Measurements from ENCODE around the gene CYP3A7.
"Not testable (repeated sequence)": the region's sequence is repeated elsewhere in the genome, so short reads cannot be mapped to it uniquely, and the experiment has no call there.

CYP3A7 gene

DNA sequence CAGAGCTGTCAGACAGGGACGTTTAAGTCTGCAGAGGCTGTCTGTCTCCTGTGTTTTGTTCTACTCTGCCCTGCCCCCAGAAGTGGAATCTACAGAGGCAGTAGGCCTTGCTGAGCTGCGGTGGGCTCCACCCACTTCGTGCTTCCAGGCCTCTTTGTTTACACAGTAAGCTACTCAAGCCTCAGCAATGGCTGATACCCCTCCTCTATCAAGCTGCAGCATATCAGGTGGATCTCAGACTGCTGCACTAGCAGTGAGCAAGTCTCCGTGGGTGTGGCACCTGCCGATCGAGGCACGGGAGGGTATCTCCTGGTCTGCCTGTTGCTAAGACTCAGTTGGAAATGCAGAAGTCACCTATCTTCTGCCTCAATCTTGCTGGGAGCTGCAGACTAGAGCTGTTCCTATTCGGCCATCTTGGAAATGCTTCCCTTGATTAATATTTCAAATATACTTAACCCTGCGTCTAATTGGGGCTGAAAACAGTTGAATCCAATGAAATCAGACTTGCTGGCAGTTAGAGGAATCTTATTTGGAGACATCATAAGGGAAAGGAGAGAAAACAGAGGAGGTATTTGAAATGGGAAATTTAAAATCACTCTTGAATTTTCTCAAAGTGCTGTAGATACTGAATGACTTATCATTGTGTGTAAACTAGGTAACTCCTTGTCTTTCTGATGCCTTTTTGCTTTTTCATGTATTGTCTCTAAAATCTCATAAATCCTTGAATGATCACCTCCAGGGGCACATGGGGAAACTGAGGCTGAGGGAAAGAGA, 41.4 kb downstream of the CYP3A7 start:
- H3K9ac ChIP-seq (ENCODE audit: low read length) = no peak overlapping the region
- H3K4me1 ChIP-seq (ENCODE audit: control insufficient read depth, insufficient read depth, low read length) = no peaks in the 10 kb centered on the region

DNA sequence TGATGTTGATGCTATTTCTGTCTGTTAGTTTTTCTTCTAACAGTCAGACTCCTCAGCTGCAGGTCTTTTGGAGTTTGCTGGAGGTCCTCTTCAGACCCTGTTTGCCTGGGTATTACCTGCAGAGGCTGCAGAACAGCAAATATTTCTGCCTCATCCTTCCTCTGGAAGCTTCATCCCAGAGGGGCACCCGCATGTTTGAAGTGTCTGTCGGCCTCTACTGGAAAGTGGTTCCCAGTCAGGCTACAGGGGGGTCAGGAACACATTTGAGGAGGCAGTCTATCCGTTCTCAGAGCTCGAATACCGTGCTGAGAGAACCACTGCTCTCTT, 41.9 kb downstream of the CYP3A7 start:
- Histone ChIP-seq H3K9ac (ENCODE audit: low read length) (no peak overlapping the region), H3K4me3 (ENCODE audit: low read length) (no peak overlapping the region), H3K4me1 (ENCODE audit: control insufficient read depth, insufficient read depth, low read length) (no peaks in the 10 kb centered on the region), H3K27me3 (ENCODE audit: control insufficient read depth, insufficient read depth, low read length) (no peaks in the 10 kb centered on the region), H3K36me3 (ENCODE audit: control insufficient read depth, insufficient read depth, low read length) (no peaks in the 10 kb centered on the region), H3K27ac (ENCODE audit: low read depth, low read length) (no peak overlapping the region)

More for the DNA sequence above, 41.4 kb downstream of the CYP3A7 start:
- no peak overlapping the region for H3K27ac ChIP-seq (ENCODE audit: low read depth, low read length)
- no peak overlapping the region for H3K4me3 ChIP-seq (ENCODE audit: low read length)
- H3K36me3 ChIP-seq (ENCODE audit: control insufficient read depth, insufficient read depth, low read length) = no peaks in the 10 kb centered on the region
- no peaks in the 10 kb centered on the region for H3K27me3 ChIP-seq (ENCODE audit: control insufficient read depth, insufficient read depth, low read length)

DNA sequence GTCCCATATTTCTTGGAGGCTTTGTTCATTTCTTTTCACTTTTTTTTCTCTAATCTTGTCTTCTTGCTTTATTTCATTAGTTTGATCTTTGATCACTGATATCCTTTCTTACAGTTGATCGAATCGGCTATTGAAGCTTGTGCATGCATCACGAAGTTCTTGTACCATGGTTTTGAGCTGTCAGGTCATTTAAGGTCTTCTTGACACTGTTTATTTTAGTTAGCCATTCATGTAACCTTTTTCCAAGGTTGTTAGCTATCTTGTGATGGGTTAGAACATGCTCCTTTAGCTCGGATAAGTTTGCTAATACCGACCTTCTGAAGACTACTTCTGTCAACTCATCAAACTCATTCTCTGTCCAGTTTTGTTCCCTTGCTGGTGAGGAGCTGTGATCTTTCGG, 42.4 kb downstream of the CYP3A7 start:
- H3K4me3 ChIP-seq (ENCODE audit: low read length); H3K27ac ChIP-seq (ENCODE audit: low read depth, low read length); H3K27me3 ChIP-seq (ENCODE audit: control insufficient read depth, insufficient read depth, low read length); H3K4me1 ChIP-seq (ENCODE audit: control insufficient read depth, insufficient read depth, low read length); H3K9ac ChIP-seq (ENCODE audit: low read length); H3K36me3 ChIP-seq (ENCODE audit: control insufficient read depth, insufficient read depth, low read length): not testable (repeated sequence)

DNA sequence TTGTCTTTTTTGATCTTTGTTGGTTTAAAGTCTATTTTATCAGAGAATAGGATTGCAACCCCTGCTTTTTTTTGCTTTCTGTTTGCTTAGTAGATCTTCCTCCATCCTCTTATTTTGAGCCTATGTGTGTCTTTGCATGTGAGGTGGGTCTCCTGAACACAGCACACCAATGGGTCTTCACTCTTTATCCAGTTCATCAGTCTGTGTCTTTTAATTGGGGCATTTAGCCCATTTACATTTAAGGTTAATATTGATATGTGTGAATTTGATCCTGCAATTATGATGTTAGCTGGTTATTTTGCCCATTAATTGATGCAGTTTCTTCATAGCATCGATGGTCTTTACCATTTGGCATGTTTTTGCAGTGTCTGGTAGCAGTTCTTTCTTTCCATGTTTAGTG, 43.3 kb downstream of the CYP3A7 start:
- not testable (repeated sequence) for H3K27me3 ChIP-seq (ENCODE audit: control insufficient read depth, insufficient read depth, low read length); H3K4me1 ChIP-seq (ENCODE audit: control insufficient read depth, insufficient read depth, low read length); H3K9ac ChIP-seq (ENCODE audit: low read length); H3K27ac ChIP-seq (ENCODE audit: low read depth, low read length); H3K36me3 ChIP-seq (ENCODE audit: control insufficient read depth, insufficient read depth, low read length); H3K4me3 ChIP-seq (ENCODE audit: low read length)

DNA sequence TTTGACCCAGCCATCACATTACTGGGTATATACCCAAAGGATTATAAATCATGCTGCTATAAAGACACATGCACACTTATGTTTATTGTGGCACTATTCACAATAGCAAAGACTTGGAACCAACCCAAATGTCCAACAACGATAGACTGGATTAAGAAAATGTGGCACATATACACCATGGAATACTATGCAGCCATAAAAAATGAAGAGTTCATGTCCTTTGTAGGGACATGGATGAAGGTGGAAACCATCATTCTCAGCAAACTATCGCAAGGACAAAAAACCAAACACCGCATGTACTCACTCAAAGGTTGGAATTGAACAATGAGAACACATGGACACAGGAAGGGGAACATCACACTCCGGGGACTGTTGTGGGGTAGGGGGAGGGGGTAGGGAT, 44.1 kb downstream of the CYP3A7 start:
- H3K4me3 ChIP-seq (ENCODE audit: low read length); H3K36me3 ChIP-seq (ENCODE audit: control insufficient read depth, insufficient read depth, low read length); H3K9ac ChIP-seq (ENCODE audit: low read length); H3K27me3 ChIP-seq (ENCODE audit: control insufficient read depth, insufficient read depth, low read length); H3K27ac ChIP-seq (ENCODE audit: low read depth, low read length); H3K4me1 ChIP-seq (ENCODE audit: control insufficient read depth, insufficient read depth, low read length): not testable (repeated sequence)

DNA sequence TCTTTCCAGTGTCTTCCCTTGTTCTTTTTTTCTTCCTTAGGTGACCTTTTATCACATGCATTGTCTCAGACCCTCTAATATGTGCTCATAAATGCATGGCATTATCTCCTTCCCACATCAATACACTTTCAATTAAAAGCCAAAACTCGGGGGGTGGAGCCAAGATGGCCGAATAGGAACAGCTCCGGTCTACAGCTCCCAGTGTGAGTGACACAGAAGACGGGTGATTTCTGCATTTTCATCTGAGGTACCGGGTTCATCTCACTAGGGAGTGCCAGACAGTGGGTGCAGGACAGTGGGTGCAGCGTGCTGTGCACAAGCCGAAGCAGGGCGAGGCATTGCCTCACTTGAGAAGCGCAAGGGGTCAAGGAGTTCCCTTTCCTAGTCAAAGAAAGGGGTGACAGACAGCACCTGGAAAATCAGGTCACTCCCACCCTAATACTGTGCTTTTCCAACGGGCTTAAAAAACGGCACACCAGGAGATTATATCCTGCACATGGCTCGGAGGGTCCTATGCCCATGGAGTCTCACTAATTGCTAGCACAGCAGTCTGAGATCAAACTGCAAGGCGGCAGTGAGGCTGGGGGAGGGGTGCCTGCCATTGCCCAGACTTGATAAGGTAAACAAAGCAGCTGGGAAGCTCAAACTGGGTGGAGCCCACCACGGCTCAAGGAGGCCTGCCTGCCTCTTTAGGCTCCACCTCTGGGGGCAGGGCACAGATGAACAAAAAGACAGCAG, 49.0 kb downstream of the CYP3A7 start:
- H3K4me1 ChIP-seq (ENCODE audit: control insufficient read depth, insufficient read depth, low read length); H3K27ac ChIP-seq (ENCODE audit: low read depth, low read length); H3K9ac ChIP-seq (ENCODE audit: low read length); H3K4me3 ChIP-seq (ENCODE audit: low read length); H3K27me3 ChIP-seq (ENCODE audit: control insufficient read depth, insufficient read depth, low read length); H3K36me3 ChIP-seq (ENCODE audit: control insufficient read depth, insufficient read depth, low read length): not testable (repeated sequence)

DNA sequence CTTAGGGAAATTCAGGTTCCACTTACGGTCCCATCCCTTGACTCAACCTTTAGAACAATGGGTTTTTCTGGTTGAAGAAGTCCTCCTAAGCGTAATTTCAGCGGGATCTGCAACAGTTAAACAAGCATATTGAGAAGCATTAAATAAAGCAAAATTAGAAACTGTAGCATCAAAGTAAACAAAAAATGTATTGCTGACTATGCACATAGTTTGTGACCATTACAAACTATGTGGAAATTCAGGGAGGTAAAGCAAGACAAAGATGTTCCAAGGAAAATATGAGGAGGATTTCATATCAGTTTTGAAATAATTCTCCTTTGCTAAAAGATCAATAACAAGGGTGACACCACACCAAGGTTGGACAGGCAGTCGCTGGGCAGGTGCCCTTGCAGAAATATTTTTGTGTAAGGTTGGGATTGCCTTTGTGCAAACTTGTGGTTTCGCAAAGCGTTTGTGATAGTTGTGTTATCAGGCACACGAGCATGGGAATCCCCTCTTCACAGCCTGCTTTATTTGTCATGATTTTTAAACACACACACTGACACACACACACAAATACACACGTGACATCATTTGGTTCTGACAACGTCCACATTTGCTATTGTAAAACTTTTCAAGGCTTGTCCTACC, 49.8 kb downstream of the CYP3A7 start:
- Histone ChIP-seq H3K36me3 (ENCODE audit: control insufficient read depth, insufficient read depth, low read length) (no peaks in the 10 kb centered on the region), H3K9ac (ENCODE audit: low read length) (no peak overlapping the region), H3K4me1 (ENCODE audit: control insufficient read depth, insufficient read depth, low read length) (no peaks in the 10 kb centered on the region), H3K4me3 (ENCODE audit: low read length) (no peak overlapping the region), H3K27ac (ENCODE audit: low read depth, low read length) (no peak overlapping the region), H3K27me3 (ENCODE audit: control insufficient read depth, insufficient read depth, low read length) (no peaks in the 10 kb centered on the region)

DNA sequence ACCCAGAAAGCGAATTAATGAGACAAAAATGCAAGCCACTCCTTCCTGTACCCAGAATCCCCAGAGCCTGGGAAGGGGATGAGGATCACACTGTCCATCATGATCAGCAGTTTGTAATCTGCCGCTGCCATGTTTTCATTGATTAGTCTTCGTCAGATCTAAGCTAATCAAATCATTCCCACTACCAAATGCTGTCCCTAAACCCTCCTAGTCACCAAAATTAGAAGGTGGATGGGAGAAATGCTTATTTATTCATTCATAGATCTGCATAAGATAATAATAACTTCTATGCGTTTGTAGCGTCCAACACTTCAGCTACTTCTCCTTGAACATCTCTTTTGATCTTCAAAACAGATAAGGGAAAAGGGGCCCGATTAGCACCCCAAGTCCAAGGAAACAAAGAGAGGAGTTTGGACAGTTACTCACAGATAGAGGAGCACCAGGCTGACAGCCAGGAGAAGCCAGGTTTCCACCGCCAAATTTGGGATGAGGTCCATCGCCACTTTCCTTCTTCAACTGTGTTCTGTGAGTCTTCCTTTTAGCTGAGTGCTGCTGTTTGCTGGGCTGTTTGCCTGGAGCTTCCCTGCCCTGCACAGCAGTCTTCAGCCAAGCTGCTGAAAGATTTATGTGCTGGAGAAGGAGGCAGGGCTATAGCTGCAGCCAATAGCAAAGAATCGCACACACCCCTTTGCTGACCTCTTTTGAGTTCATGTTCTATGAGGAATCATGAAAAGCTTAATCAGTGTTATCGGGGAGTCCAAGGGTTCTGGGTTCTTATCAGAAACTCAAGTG, 55.4 kb downstream of the CYP3A7 start, which contains the start of gene CYP3A5:
Gene CYP3A5 (minus strand): TSS at position 597 of the 792 bp plus-strand sequence. CDS start 100 bp downstream, at position 497.
- H3K9ac ChIP-seq (ENCODE audit: low read length) = no peak within 1 kb of the TSS
- H3K27me3 ChIP-seq (ENCODE audit: control insufficient read depth, insufficient read depth, low read length) = no peaks in the 10 kb centered on the region
- peak within 1 kb of the TSS; percentile 60 for H3K27ac ChIP-seq (ENCODE audit: low read depth, low read length)
- H3K4me3 ChIP-seq (ENCODE audit: low read length) = peak within 1 kb of the TSS; percentile 62
- peaks cover 4% of the 10 kb centered on the region for H3K4me1 ChIP-seq (ENCODE audit: control insufficient read depth, insufficient read depth, low read length)
- H3K36me3 ChIP-seq (ENCODE audit: control insufficient read depth, insufficient read depth, low read length) = peaks cover 3% of the 10 kb centered on the region

DNA sequence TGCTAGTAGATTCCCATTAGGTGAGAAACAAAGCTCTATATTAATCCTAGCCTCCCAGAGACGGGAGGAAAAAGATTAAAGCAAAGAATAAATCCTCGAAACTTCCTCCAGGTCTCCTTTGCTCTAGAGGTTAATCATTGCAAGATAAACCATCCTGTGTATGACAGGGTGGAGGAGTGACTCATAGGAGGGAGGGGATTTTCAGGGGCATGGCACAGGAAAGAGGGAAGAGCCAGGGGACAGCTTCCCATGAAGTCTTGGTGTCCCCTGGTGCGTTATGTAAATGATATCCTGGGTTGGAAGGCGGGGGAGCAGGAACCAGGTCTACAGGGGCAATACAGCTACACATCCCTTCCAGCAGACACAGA, 56.0 kb downstream of the CYP3A7 start:
- Histone ChIP-seq H3K4me3 (ENCODE audit: low read length) (peak overlapping the region; percentile 62), H3K27me3 (ENCODE audit: control insufficient read depth, insufficient read depth, low read length) (no peaks in the 10 kb centered on the region), H3K27ac (ENCODE audit: low read depth, low read length) (peak overlapping the region; percentile 60), H3K9ac (ENCODE audit: low read length) (no peak overlapping the region), H3K4me1 (ENCODE audit: control insufficient read depth, insufficient read depth, low read length) (peaks cover 4% of the 10 kb centered on the region), H3K36me3 (ENCODE audit: control insufficient read depth, insufficient read depth, low read length) (peaks cover 3% of the 10 kb centered on the region)

DNA sequence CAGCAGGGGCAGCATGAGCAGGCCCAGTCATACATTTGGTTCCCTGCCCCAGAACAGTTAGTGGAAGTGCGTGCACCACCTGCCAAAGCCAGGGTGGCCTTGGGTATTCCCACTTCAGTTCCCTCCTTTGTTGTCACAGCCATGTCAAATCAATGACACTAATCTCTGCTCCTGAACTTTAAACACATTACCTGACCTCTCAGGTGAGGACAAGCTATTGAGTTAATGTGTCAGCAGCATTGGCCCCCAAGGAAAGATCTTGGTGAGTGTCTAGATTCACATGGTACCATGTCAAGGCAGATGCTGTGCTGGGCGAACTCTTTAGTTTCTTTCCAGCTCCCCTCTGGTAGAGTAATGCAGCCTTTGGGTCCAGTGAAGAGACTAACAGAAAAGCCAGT, 57.3 kb downstream of the CYP3A7 start:
- no peaks in the 10 kb centered on the region for H3K27me3 ChIP-seq (ENCODE audit: control insufficient read depth, insufficient read depth, low read length)
- H3K4me1 ChIP-seq (ENCODE audit: control insufficient read depth, insufficient read depth, low read length) = peaks cover 4% of the 10 kb centered on the region
- H3K36me3 ChIP-seq (ENCODE audit: control insufficient read depth, insufficient read depth, low read length) = peaks cover 3% of the 10 kb centered on the region
- H3K9ac ChIP-seq (ENCODE audit: low read length) = no peak overlapping the region
- no peak overlapping the region for H3K27ac ChIP-seq (ENCODE audit: low read depth, low read length)
- H3K4me3 ChIP-seq (ENCODE audit: low read length) = peak overlapping the region; percentile 12

DNA sequence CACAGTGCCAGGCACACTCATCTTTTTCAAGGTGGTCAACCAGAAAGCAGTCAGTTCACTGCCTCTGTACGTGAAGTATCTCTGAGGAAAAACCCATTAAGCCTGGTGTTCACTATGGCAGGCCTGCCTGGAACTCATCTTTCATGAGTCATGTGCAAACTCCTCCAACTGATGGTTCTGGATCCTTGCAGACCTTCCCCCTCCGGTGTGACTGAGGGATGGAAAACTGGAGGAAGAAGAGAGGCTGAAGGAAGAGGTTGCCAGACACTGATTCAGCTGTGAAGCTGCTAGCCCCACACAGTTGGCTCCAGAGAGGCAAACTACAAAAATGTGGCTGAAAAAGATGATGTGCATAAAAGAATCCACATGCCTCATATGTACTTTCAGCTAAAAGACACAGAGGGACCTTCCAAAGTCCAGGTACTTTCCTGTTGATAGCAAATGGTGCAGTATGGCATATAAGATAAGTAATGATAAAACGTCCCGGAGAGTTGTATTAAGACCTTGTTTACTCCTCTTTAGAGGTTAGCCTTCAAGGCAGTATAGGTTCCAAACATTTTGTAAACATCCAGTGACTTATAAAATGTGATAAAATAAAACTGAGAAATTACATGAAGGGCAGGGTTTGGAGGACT, 57.9 kb downstream of the CYP3A7 start:
- Histone ChIP-seq H3K4me3 (ENCODE audit: low read length) (peak overlapping the region; percentile 12), H3K27ac (ENCODE audit: low read depth, low read length) (no peak overlapping the region), H3K9ac (ENCODE audit: low read length) (no peak overlapping the region), H3K27me3 (ENCODE audit: control insufficient read depth, insufficient read depth, low read length) (no peaks in the 10 kb centered on the region), H3K36me3 (ENCODE audit: control insufficient read depth, insufficient read depth, low read length) (peaks cover 3% of the 10 kb centered on the region), H3K4me1 (ENCODE audit: control insufficient read depth, insufficient read depth, low read length) (peaks cover 4% of the 10 kb centered on the region)
